Naive thymus-derived CD4-positive, alpha-beta T cell (primary cell): ENCODE data around the gene DBX1. TPM values are rescaled to one million over a fixed set of nuclear protein-coding genes. Genes with fewer than 3 reads are reported as not detected.

Experiments
- ATAC-seq: fragments of 150-1000 bp; cut with Tn5 transposase; 2 replicates; pipeline ENCODE4 v1.10.0; 2021; ENCODE audit warnings: mild to moderate bottlenecking, moderate library complexity
- CTCF ChIA-PET: fragments of 350-600 bp; sonication (Branson Sonifier 250); formaldehyde crosslinking; loops from one replicate; lab custom pipeline; 2021; ENCODE audit warnings: antibody characterized with exemption; lab: Charles Lee
- POLR2A ChIA-PET: fragments of 350-600 bp; sonication (Branson Sonifier 250); formaldehyde crosslinking; loops from one replicate; lab custom pipeline; 2021; ENCODE audit warnings: antibody characterized with exemption, inconsistent platforms; lab: Charles Lee
- DNase-seq, 9 donors: peaks; one replicate each; pipeline versions ENCODE4 v3.0.0 to v3.0.0-alpha.2; 2020 to 2022; ENCODE audit warnings: mixed read lengths in 1 of 9
- H3K27ac ChIP-seq: one replicate; pipeline ENCODE4 v1.7.0; 2013; ENCODE audit warnings: mild to moderate bottlenecking, low read depth, low read length, moderate library complexity
- H3K27me3 ChIP-seq, 2 donors: one replicate each; pipeline ENCODE4 v1.7.0; 2013; ENCODE audit warnings: low read length in 2 of 2, mild to moderate bottlenecking in 2 of 2, moderate library complexity in 2 of 2; ENCODE audit not compliant: control insufficient read depth in 2 of 2, insufficient read depth in 2 of 2
- H3K36me3 ChIP-seq, 3 experiments: 1 replicate in 2 of 3; 2 replicates in 1 of 3; pipeline ENCODE4 v1.7.0; 2013; ENCODE audit warnings: low read length in 3 of 3, mild to moderate bottlenecking in 3 of 3, moderate library complexity in 1 of 3; ENCODE audit not compliant: insufficient read depth in 3 of 3, control insufficient read depth in 2 of 3
- H3K4me1 ChIP-seq, 2 donors: one replicate each; pipeline ENCODE4 v1.7.0; 2013; ENCODE audit warnings: low read length in 2 of 2, mild to moderate bottlenecking in 2 of 2, moderate library complexity in 1 of 2; ENCODE audit not compliant: control insufficient read depth in 2 of 2, insufficient read depth in 2 of 2
- H3K4me3 ChIP-seq: 2 replicates; pipeline ENCODE4 v1.7.0; 2013; ENCODE audit warnings: mild to moderate bottlenecking, low read length
- H3K9me3 ChIP-seq, 3 experiments: 1 replicate in 2 of 3; 2 replicates in 1 of 3; pipeline ENCODE4 v1.7.0; 2013; ENCODE audit warnings: low read length in 3 of 3; ENCODE audit not compliant: control insufficient read depth in 2 of 3
- H3K27ac Mint-ChIP-seq, 9 donors: one replicate each; pipeline ENCODE4 v1.8.0; 2020 to 2022; ENCODE audit warnings: mixed read lengths in 9 of 9, mild to moderate bottlenecking in 8 of 9, moderate library complexity in 5 of 9, inconsistent platforms in 2 of 9
- H3K27me3 Mint-ChIP-seq, 5 donors: one replicate each; pipeline ENCODE4 v1.8.0; 2021 to 2022; ENCODE audit warnings: mixed read lengths in 5 of 5, mild to moderate bottlenecking in 1 of 5
- H3K36me3 Mint-ChIP-seq, 5 donors: one replicate each; pipeline ENCODE4 v1.8.0; 2020 to 2022; ENCODE audit warnings: mixed read lengths in 5 of 5, mild to moderate bottlenecking in 3 of 5, inconsistent platforms in 1 of 5
- H3K4me1 Mint-ChIP-seq, 7 donors: one replicate each; pipeline ENCODE4 v1.8.0; 2020 to 2022; ENCODE audit warnings: mixed read lengths in 7 of 7, mild to moderate bottlenecking in 3 of 7, inconsistent platforms in 1 of 7
- H3K4me3 Mint-ChIP-seq, 10 donors: one replicate each; pipeline ENCODE4 v1.8.0; 2020 to 2022; ENCODE audit warnings: mild to moderate bottlenecking in 10 of 10, mixed read lengths in 10 of 10, moderate library complexity in 6 of 10, inconsistent platforms in 2 of 10
- H3K9me3 Mint-ChIP-seq, 11 donors: one replicate each; pipeline ENCODE4 v1.8.0; 2020 to 2022; ENCODE audit warnings: mixed read lengths in 11 of 11, mild to moderate bottlenecking in 4 of 11, inconsistent platforms in 1 of 11, moderate library complexity in 1 of 11
- intact Hi-C, 2 donors: fragments of 100-400 bp; cut with micrococcal nuclease; formaldehyde crosslinking; loops; one replicate each; pipeline ENCODE4 v1.15.1; 2023
- polyA plus RNA-seq, 2 donors: library from polyadenylated mRNA; unstranded; fragments of 300-500 nt; fragmentation: Illumina TruSeq; gene quantifications; one replicate each; pipeline ENCODE4 v1.2.3, GENCODE V29; 2021
- total RNA-seq, 6 experiments: library from RNA in 5 of 6; stranded (reverse) in 5 of 6; gene quantifications; 1 replicate in 5 of 6; 2 replicates in 1 of 6; pipeline ENCODE4 v1.2.3 and lab custom pipeline; 2021 to 2026

DBX1 gene
- total and polyA plus RNA-seq, 7 experiments from 2014 or later = not detected

DNA sequence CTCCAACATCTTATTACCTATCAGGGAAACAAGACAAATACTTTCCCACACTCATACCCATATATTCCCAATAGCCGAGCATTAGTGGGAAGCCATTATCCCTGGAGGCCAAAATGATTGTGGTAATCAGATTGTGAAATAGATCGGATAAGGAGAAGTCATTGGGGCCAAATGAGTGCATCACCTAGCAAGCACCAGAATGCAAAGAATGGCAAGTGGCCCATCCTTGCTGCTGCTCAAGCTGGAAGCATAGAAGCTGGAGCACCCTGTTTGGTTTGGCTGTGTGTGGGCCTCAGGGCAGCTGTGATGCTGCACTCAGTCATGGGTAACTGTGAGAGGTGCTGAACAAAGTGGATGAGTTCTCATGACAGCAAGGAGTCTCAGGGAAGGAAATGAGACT lies 18.7 kb upstream of the DBX1 start:
- Mint-ChIP-seq H3K27ac (no peak overlapping the region), H3K4me1 (no peaks in the 10 kb centered on the region), H3K9me3 (peaks cover 0 to 23% (median 6%) of the 10 kb centered on the region in 11 donors), H3K36me3 (peaks cover 0 to 6% (median 0%) of the 10 kb centered on the region in 5 donors), H3K4me3 (no peak overlapping the region), H3K27me3 (peaks cover 16 to 65% (median 55%) of the 10 kb centered on the region in 5 donors)
- DNase-seq = no peak
- ATAC-seq = no peak
- POLR2A ChIA-PET = no interaction called here
- Histone ChIP-seq H3K27me3 (no peaks in the 10 kb centered on the region), H3K9me3 (no peaks in the 10 kb centered on the region), H3K4me3 (no peak overlapping the region), H3K4me1 (no peaks in the 10 kb centered on the region), H3K36me3 (no peaks in the 10 kb centered on the region), H3K27ac (no peak overlapping the region)
- intact Hi-C loops = no loop called here
- CTCF ChIA-PET = no interaction called here

DNA sequence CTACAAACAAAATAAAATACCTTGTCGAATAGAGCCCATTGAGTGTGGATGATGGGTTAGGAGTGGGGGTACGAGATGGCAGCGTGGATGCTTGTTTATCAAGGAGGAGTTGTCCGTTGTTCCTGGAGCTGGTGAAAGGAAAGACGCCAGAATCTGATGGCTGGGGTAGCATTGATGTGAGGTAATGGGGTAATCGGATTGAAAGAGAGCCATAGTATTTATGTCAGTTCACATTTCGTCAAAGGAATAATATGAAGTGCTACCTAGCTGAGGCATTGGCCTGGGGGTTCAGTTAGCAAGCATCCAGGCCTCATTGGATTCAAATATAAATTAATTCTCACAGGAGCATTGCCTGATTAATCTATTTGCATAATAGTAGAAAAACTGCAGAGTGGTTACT lies 16.9 kb upstream of the DBX1 start:
- H3K27me3 ChIP-seq = no peaks in the 10 kb centered on the region
- Mint-ChIP-seq H3K9me3 (peaks cover 0 to 18% (median 5%) of the 10 kb centered on the region in 11 donors), H3K36me3 (peaks cover 0 to 6% (median 0%) of the 10 kb centered on the region in 5 donors), H3K4me3 (no peak overlapping the region), H3K27me3 (peaks cover 16 to 65% (median 57%) of the 10 kb centered on the region in 5 donors), H3K27ac (no peak overlapping the region), H3K4me1 (no peaks in the 10 kb centered on the region)
- no peak overlapping the region for H3K27ac ChIP-seq
- H3K4me3 ChIP-seq = no peak overlapping the region
- intact Hi-C loops = no loop called here
- H3K36me3 ChIP-seq = no peaks in the 10 kb centered on the region
- no peak for DNase-seq
- POLR2A ChIA-PET = no interaction called here
- no peak for ATAC-seq
- CTCF ChIA-PET = no interaction called here
- no peaks in the 10 kb centered on the region for H3K9me3 ChIP-seq
- no peaks in the 10 kb centered on the region for H3K4me1 ChIP-seq

DNA sequence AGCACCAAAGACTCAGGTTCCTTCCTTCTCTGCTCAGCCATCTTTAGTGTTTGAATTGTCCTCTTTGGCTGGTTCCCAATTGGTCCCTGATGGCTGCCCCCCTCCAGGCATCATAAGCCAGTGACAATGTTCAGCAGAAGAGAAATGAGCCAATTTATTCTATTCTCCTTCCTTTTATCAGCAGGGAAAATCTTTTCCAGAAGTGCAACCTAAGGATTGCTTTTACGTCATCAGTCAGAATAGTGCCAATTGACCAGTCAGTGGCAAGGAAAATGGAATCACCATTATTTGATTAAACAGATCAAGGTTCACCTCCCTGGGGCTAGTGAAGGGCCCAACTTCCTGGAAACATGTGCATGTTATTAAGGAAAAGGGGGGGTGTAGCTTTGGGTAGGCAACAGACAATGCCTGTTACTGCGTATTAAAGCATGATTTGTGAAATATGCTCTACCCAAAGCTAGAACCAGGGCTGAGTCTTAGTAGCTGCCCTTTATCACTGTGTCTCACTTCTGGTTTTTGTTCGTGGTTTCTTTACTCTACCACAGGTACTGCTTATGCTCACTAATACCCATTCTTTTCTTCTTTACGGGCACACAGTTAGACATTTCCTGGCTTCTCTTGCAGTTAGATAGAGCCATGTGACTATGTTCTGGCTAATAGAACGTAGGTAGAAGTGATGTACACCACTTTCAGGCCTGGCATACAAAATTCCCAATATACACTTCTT lies 12.6 kb upstream of the DBX1 start:
- ATAC-seq = no peak
- intact Hi-C loops = no loop called here
- H3K4me1 Mint-ChIP-seq = no peaks in the 10 kb centered on the region
- Histone ChIP-seq H3K9me3 (no peaks in the 10 kb centered on the region), H3K27ac (no peak overlapping the region), H3K27me3 (no peaks in the 10 kb centered on the region), H3K4me1 (no peaks in the 10 kb centered on the region), H3K4me3 (no peak overlapping the region), H3K36me3 (no peaks in the 10 kb centered on the region)
- ChIA-PET CTCF (interaction anchor here (0.6 kb wide), 1 partner anchor 11 kb away, joined by 3 read pairs; no protein-coding TSS in a partner anchor), POLR2A (no interaction called here)
- H3K36me3 Mint-ChIP-seq = peaks cover 0 to 10% (median 0%) of the 10 kb centered on the region in 5 donors
- no peak overlapping the region for H3K4me3 Mint-ChIP-seq
- peaks cover 0 to 24% (median 6%) of the 10 kb centered on the region in 11 donors for H3K9me3 Mint-ChIP-seq
- no peak overlapping the region for H3K27ac Mint-ChIP-seq
- H3K27me3 Mint-ChIP-seq = peaks cover 13 to 65% (median 63%) of the 10 kb centered on the region in 5 donors
- DNase-seq = no peak

DNA sequence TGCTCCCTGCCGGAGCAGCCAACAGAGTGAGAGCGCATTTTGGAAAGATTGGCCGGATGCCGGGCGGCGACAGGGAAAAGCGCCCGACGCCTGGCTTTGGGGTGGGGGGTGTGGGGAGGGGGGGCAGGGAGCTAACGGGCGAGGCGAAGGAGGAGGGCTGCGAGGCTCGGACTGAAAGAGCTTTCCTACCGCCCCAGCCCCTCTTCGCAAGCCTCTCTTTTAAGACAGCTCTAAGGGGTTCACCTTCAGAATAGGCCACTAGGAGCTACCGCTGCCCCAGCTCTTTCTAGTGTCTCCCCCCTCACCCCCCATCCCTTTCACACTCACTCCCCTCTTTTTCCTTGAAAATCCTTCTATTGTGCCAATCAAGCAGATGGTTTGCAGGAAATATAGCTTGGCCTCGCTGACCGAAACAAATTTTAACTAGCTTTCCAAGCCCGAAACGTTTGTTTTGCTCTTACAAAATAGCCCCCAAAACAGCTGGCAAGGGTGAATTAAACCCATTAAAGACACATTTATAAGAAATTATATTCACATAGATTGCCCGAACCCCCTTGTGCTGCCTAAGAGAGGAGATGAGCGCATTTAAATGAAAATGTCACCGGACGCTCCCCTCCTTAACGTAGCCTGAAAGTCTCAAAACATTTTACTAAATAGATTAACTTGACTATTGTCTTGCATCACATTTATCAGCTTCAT lies 3.7 kb upstream of the DBX1 start:
- no peak overlapping the region for H3K27ac ChIP-seq
- CTCF ChIA-PET = no interaction called here
- intact Hi-C loops = loop anchor here in 1 of 2 donors (1.0 kb wide), 1 partner anchor 435 kb away; the partner anchor contains the start of gene SLC6A5
- H3K9me3 Mint-ChIP-seq = peaks cover 0 to 31% (median 14%) of the 10 kb centered on the region in 11 donors
- H3K4me1 ChIP-seq = peaks cover 0 to 4% of the 10 kb centered on the region in 2 donors
- DNase-seq (no peak), ATAC-seq (no peak)
- POLR2A ChIA-PET = interaction anchor here (1.0 kb wide), 1 partner anchor 27 kb away, joined by 3 read pairs; no protein-coding TSS in a partner anchor
- H3K36me3 Mint-ChIP-seq = peaks cover 0 to 5% (median 3%) of the 10 kb centered on the region in 5 donors
- no peaks in the 10 kb centered on the region for H3K36me3 ChIP-seq
- peak overlapping the region in 8 of 10 donors; percentile 73 to 85 (median 82) for H3K4me3 Mint-ChIP-seq
- no peak overlapping the region for H3K4me3 ChIP-seq
- peaks cover 0 to 13% (median 0%) of the 10 kb centered on the region in 3 experiments for H3K9me3 ChIP-seq
- H3K27me3 Mint-ChIP-seq = peaks cover 75 to 90% (median 89%) of the 10 kb centered on the region in 5 donors
- H3K4me1 Mint-ChIP-seq = peaks cover 12 to 46% (median 27%) of the 10 kb centered on the region in 7 donors
- peaks cover 0 to 36% of the 10 kb centered on the region in 2 donors for H3K27me3 ChIP-seq
- no peak overlapping the region for H3K27ac Mint-ChIP-seq

DNA sequence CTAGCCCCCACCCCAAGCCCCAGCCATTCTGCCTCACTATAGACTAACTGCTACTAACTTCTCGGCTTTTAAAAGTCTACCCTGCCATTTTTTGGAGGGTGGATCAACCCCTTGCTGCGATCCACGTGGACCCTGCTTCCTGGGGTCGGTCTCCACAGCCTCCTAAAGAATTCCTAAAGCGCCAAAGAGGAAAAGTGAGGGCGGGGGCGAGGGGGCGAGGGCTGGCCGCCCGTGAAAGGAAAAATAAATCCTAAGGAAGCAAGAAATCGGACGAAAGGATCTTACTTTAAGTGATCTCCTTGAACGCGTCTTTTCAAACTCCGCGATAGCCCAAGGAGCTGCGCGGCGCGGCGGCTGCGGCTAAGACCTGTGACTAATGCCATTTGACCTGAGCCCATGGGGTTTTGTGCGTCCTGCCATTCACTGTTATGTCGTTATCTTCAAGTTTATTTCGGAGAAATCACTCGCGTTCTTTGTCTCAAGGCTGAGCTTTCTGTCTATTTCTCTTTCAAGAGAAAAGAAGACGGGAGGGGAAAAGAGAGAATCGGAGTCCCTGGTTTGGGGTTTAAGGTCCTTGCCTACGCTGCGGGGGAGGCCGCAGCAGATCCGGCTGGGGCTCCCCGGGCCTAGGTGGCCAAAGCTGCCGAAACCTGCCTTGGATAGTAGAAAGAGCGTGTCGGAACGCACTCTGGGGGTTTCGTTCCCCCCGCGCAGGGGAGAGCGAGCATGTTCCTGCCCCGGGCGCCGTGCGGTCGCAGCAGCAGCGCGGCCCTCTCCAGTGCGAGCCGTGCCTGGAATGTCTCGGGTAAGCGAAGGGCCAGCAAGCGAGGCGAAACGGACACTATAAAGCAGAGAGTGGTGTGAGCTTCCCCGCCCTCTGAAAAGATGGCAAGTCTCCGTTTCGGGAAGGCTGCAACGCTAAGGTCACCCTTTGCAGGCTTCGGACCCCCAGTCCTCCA lies 2.8 kb upstream of the DBX1 start:
- ATAC-seq = no peak
- POLR2A ChIA-PET = no interaction called here
- peaks cover 0 to 7% (median 5%) of the 10 kb centered on the region in 5 donors for H3K36me3 Mint-ChIP-seq
- Histone ChIP-seq H3K4me1 (peaks cover 0 to 4% of the 10 kb centered on the region in 2 donors), H3K4me3 (peak overlapping the region; percentile 23), H3K9me3 (peaks cover 0 to 17% (median 0%) of the 10 kb centered on the region in 3 experiments), H3K27me3 (peaks cover 5 to 39% of the 10 kb centered on the region in 2 donors), H3K36me3 (no peaks in the 10 kb centered on the region), H3K27ac (no peak overlapping the region)
- peak in 1 of 9 donors; percentile 16 for DNase-seq
- intact Hi-C loops = loop anchor here in 1 of 2 donors (1.0 kb wide), 1 partner anchor 436 kb away; the partner anchor contains the start of gene SLC6A5
- peaks cover 14 to 54% (median 36%) of the 10 kb centered on the region in 7 donors for H3K4me1 Mint-ChIP-seq
- H3K4me3 Mint-ChIP-seq = peak overlapping the region; percentile 11 to 85 (median 82)
- H3K27ac Mint-ChIP-seq = peak overlapping the region in 6 of 9 donors; percentile 14 to 79 (median 62)
- H3K27me3 Mint-ChIP-seq = peaks cover 82 to 93% (median 92%) of the 10 kb centered on the region in 5 donors
- H3K9me3 Mint-ChIP-seq = peaks cover 0 to 37% (median 19%) of the 10 kb centered on the region in 11 donors
- CTCF ChIA-PET = no interaction called here
